ENCODE results near the gene XPO5. TPM values are rescaled to one million over a fixed set of nuclear protein-coding genes. Genes with fewer than 3 reads are reported as not detected.
A peak's percentile ranks its signal among the peaks of the same experiment; 100 is the strongest.

The XPO5 gene
- total and polyA plus RNA-seq, 9 of the 15 experiments (the other 6 are each of a cell fraction or from before 2014, with no cell fraction given): 36.0 to 170 (median 99.1) TPM

DNA sequence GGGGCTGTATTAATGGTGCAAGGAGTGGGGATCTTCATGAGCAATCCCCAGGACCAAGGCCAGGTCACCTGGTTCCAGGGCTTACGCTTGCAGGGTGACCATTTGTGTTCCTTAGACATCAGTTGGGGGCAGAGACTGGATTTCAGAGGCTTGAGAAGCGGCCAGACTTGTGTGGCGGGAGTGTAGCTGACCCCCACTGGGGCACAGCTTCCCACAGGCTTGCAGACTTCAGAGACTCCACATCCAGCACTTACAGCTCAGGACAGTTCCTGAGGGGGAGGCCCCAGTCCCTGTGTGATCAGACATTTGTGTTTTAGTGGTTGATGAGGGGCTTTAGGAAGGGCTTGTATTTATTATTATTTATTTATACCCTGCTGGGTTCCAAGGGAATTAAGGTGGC is 83.2 kb downstream of the XPO5 start:
- FAIRE-seq: no peak
- Histone ChIP-seq H3K9ac (ENCODE audit: insufficient read depth in 1 of 2, low read depth in 2 of 2, low read length in 2 of 2) (no peak overlapping the region; a peak in 1 of 4 replicates), H3K4me1 (replicated peaks in 1 of 2; ENCODE audit: control insufficient read depth in 2 of 2, insufficient read depth in 2 of 2, low read length in 2 of 2) (peaks cover 16 to 36% of the 10 kb centered on the region in 2 experiments), H3K27me3 (ENCODE audit: control insufficient read depth in 2 of 2, insufficient read depth in 2 of 2, low read length in 2 of 2) (no peaks in the 10 kb centered on the region), H3K9me3 (replicated peaks; ENCODE audit: control insufficient read depth, insufficient read depth, low read depth, low read length) (no peaks in the 10 kb centered on the region), H3K79me2 (ENCODE audit: control insufficient read depth, insufficient read depth, low read length) (0 out of 3 replicates have a peak, but pooled peaks cover 3% of the 10 kb centered on the region), H3K4me2 (ENCODE audit: insufficient read depth, low read length) (no peak overlapping the region), H3K9me1 (ENCODE audit: control insufficient read depth, insufficient read depth, low read length) (peaks cover 3% of the 10 kb centered on the region), H2AFZ (ENCODE audit: low read depth, low read length) (no peak overlapping the region), H3K27ac (ENCODE audit: extremely low read depth, low read depth, low read length) (no peak overlapping the region), H3K36me3 (ENCODE audit: control insufficient read depth, insufficient read depth, low read length) (peaks cover 7% of the 10 kb centered on the region; the same call in 1 of the 3 replicates), H3K4me3 (no peak overlapping the region), H4K20me1 (replicated peaks; ENCODE audit: control insufficient read depth, insufficient read depth, low read length) (peaks cover 33% of the 10 kb centered on the region)
- ATAC-seq: no peak
- ChIA-PET CTCF (ENCODE audit: low intra/inter-chr PET ratio) (no interaction called here), POLR2A (interaction anchor here (0.7 to 8.5 kb wide), 7 partner anchors 9 to 296 kb away, joined by 3 to 54 read pairs (median 3); partner anchors contain the start of genes LRRC73, POLR1C and YIPF3)
- no TSS peak for BruUV-seq (replicated peaks)
- TF ChIP-seq, protein P1, sequence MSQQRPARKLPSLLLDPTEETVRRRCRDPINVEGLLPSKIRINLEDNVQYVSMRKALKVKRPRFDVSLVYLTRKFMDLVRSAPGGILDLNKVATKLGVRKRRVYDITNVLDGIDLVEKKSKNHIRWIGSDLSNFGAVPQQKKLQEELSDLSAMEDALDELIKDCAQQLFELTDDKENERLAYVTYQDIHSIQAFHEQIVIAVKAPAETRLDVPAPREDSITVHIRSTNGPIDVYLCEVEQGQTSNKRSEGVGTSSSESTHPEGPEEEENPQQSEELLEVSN (IDR thresholded peaks at IDR 0.05; ENCODE audit: borderline replicate concordance in 1 of 2, extremely low read depth in 1 of 2, insufficient read depth in 1 of 2, insufficient read length in 1 of 2, low read depth in 1 of 2, low read length in 1 of 2, poor library complexity in 1 of 2, severe bottlenecking in 1 of 2): no peak
- TF ChIP-seq, protein P2, sequence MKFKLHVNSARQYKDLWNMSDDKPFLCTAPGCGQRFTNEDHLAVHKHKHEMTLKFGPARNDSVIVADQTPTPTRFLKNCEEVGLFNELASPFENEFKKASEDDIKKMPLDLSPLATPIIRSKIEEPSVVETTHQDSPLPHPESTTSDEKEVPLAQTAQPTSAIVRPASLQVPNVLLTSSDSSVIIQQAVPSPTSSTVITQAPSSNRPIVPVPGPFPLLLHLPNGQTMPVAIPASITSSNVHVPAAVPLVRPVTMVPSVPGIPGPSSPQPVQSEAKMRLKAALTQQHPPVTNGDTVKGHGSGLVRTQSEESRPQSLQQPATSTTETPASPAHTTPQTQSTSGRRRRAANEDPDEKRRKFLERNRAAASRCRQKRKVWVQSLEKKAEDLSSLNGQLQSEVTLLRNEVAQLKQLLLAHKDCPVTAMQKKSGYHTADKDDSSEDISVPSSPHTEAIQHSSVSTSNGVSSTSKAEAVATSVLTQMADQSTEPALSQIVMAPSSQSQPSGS (CRISPR knock-in tag; IDR thresholded peaks at IDR 0.05): 0 out of 2 replicates have a peak, but pooled peaks have one; percentile 32
- TF ChIP-seq REST (IDR thresholded peaks at IDR 0.05; ENCODE audit: borderline replicate concordance) (peak; percentile 32; the same call in 1 of the 2 replicates), REST (CRISPR knock-in tag; IDR thresholded peaks at IDR 0.05; ENCODE audit: low read depth) (no peak)
- 81% methylated on average over 3 of the region's 3 CpGs for WGBS (ENCODE audit: insufficient coverage, low coverage, missing lambda C conversion rate)
- intact Hi-C loops (cut with micrococcal nuclease): no loop called here
- no peak for DNase-seq (ENCODE audit: extremely low read depth in 1 of 4, low spot score in 3 of 4)
- in situ Hi-C loops (cut with MboI): loop anchor here (5.0 kb wide), 1 partner anchor 230 kb away; no protein-coding TSS in a partner anchor
